GM23338 (cell line): ENCODE measurements around the gene FAM53B. TPM values are rescaled to one million over a fixed set of nuclear protein-coding genes. Genes with fewer than 3 reads are reported as not detected.

Experiments used
- ATAC-seq: fragments of 200-7000 bp; cut with Tn5 transposase; 3 replicates; pipeline ENCODE4 v1.9.1; 2020
- DNase-seq: peaks from one replicate; pipeline ENCODE4 v3.0.0-alpha.2; 2015; ENCODE audit warnings: low spot score
- H2AFZ ChIP-seq: fragments of 200-600 bp; sonication (generic); 2 replicates; pipeline ENCODE4 v1.8.0; 2016; ENCODE audit warnings: antibody characterized with exemption, mild to moderate bottlenecking, moderate library complexity
- H3F3A ChIP-seq: fragments of 200-600 bp; sonication (generic); replicated peaks from 2 replicates; pipeline ENCODE4 v1.8.0; 2017; ENCODE audit warnings: antibody characterized with exemption, mixed run types, low read depth
- H3K27ac ChIP-seq: fragments of 200-600 bp; sonication (generic); 2 replicates; pipeline ENCODE4 v1.6.1; 2016; ENCODE audit warnings: low read depth
- H3K27me3 ChIP-seq: fragments of 200-600 bp; sonication (generic); 2 replicates; pipeline ENCODE4 v1.8.0; 2016; ENCODE audit warnings: mild to moderate bottlenecking, mixed run types, moderate library complexity; ENCODE audit not compliant: insufficient read depth
- H3K36me3 ChIP-seq: fragments of 200-600 bp; sonication (generic); 2 replicates; pipeline ENCODE4 v1.8.0; 2016; ENCODE audit warnings: mild to moderate bottlenecking; ENCODE audit not compliant: insufficient read depth
- H3K4me1 ChIP-seq: fragments of 200-600 bp; sonication (generic); 2 replicates; pipeline ENCODE4 v1.8.0; 2016; ENCODE audit warnings: mild to moderate bottlenecking, moderate library complexity; ENCODE audit not compliant: insufficient read depth
- H3K4me2 ChIP-seq: fragments of 200-600 bp; sonication (generic); 2 replicates; pipeline ENCODE4 v1.7.1; 2017; ENCODE audit warnings: mixed run types
- H3K4me3 ChIP-seq: fragments of 200-600 bp; sonication (generic); 2 replicates; pipeline ENCODE4 v1.6.1; 2016; ENCODE audit warnings: mixed run types
- H3K79me2 ChIP-seq: fragments of 200-600 bp; sonication (generic); replicated peaks from 2 replicates; pipeline ENCODE4 v1.8.0; 2017; ENCODE audit warnings: mild to moderate bottlenecking; ENCODE audit not compliant: insufficient read depth
- H3K9me2 ChIP-seq: fragments of 200-600 bp; sonication (generic); 2 replicates; pipeline ENCODE4 v1.8.0; 2017; ENCODE audit not compliant: insufficient read depth
- H4K20me1 ChIP-seq: fragments of 200-600 bp; sonication (generic); replicated peaks from 2 replicates; pipeline ENCODE4 v1.8.0; 2017; ENCODE audit warnings: mild to moderate bottlenecking; ENCODE audit not compliant: insufficient read depth
- H3K27ac Mint-ChIP-seq: 2 replicates; pipeline ENCODE4 v1.8.0; 2020; ENCODE audit warnings: inconsistent platforms, mild to moderate bottlenecking, moderate library complexity, mixed read lengths
- H3K27me3 Mint-ChIP-seq: 3 replicates; pipeline ENCODE4 v1.8.0; 2022; ENCODE audit warnings: low read depth, mild to moderate bottlenecking, moderate library complexity, mixed read lengths, inconsistent platforms; ENCODE audit not compliant: insufficient read depth, poor library complexity
- H3K36me3 Mint-ChIP-seq: 3 replicates; pipeline ENCODE4 v1.8.0; 2021; ENCODE audit warnings: low read depth, mild to moderate bottlenecking, inconsistent platforms, moderate library complexity, mixed read lengths
- H3K4me1 Mint-ChIP-seq: 3 replicates; pipeline ENCODE4 v1.8.0; 2020; ENCODE audit warnings: mild to moderate bottlenecking, inconsistent platforms, mixed read lengths
- H3K4me3 Mint-ChIP-seq: 3 replicates; pipeline ENCODE4 v1.8.0; 2021; ENCODE audit warnings: moderate library complexity, mild to moderate bottlenecking, inconsistent platforms, mixed read lengths
- H3K9me3 Mint-ChIP-seq: 3 replicates; pipeline ENCODE4 v1.8.0; 2020; ENCODE audit warnings: moderate library complexity, mild to moderate bottlenecking, inconsistent platforms, mixed read lengths
- EZH2phosphoT487 ChIP-seq: fragments of 200-600 bp; sonication (generic); IDR thresholded peaks from one replicate; pipeline ENCODE4 v1.8.1; 2018; ENCODE audit warnings: antibody characterized with exemption; ENCODE audit not compliant: unreplicated experiment
- NANOG ChIP-seq: IDR thresholded peaks from 2 replicates; pipeline ENCODE4 v1.6.1; 2016; ENCODE audit warnings: antibody characterized with exemption, borderline replicate concordance
- POLR2AphosphoS5 ChIP-seq: IDR thresholded peaks from 2 replicates; pipeline ENCODE4 v1.6.1; 2016; ENCODE audit warnings: antibody characterized with exemption, low read depth
- polyA plus RNA-seq: library from polyadenylated mRNA; unstranded; fragments of >200 nt; fragmentation: Nextera tagmentation; extraction: Ambion mirVana; gene quantifications from 2 replicates; pipeline ENCODE4 v1.2.1, GENCODE V29; 2016
- total RNA-seq: library from RNA; depleted of rRNA; stranded (reverse); fragments of >200 nt; shearing (Covaris generic); gene quantifications from 2 replicates; pipeline ENCODE4 v1.2.3, GENCODE V29; 2014
- TF ChIP-seq, protein P1 (sequence below): IDR thresholded peaks from 2 replicates; pipeline ENCODE4 v1.6.1; 2016; ENCODE audit warnings: antibody characterized with exemption
- TF ChIP-seq, protein P2 (sequence below), 2 experiments: fragments of 200-600 bp in 1 of 2; sonication (generic) in 1 of 2; conservative IDR thresholded peaks; 2 replicates each; pipeline versions ENCODE4 v1.5.1 to v1.6.1; 2016 to 2017; ENCODE audit warnings: antibody characterized with exemption in 2 of 2, low read depth in 2 of 2, mild to moderate bottlenecking in 2 of 2, moderate library complexity in 1 of 2
- TF ChIP-seq, protein P3 (sequence below): fragments of 250-450 bp; sonication (Bioruptor Pico); IDR thresholded peaks from 2 replicates; pipeline ENCODE4 v1.5.0; 2020; ENCODE audit warnings: mild to moderate bottlenecking, moderate library complexity

Gene FAM53B
- total and polyA plus RNA-seq, 2 experiments from 2014 or later, result 3.0 to 20.3 TPM

DNA sequence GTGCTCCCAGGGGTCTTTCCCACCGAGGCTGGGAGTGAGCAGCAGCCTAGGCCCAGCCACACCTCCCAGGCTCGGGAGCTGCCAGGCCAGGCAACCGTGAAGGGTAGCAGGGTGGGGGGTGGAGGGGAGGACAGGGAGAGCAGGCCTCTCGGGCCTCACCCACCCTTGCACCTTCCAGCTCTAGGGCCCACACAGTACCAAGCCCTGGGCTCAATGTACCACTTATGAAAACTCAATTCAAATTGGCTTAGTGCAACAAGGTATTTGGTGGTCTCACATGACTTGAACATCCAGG, 127.4 kb downstream of the FAM53B start:
- Mint-ChIP-seq H3K36me3 (no peaks in the 10 kb centered on the region), H3K4me1 (peaks cover 9% of the 10 kb centered on the region), H3K9me3 (no peaks in the 10 kb centered on the region), H3K27ac (0 out of 2 replicates have a peak overlapping the region, but pooled peaks have one; percentile 78), H3K4me3 (no peak overlapping the region), H3K27me3 (peaks cover 17% of the 10 kb centered on the region)
- Histone ChIP-seq H3K27me3 (no peaks in the 10 kb centered on the region), H3K4me3 (no peak overlapping the region), H3K4me1 (no peaks in the 10 kb centered on the region), H2AFZ (no peak overlapping the region), H3K79me2 (no peaks in the 10 kb centered on the region), H3K9me2 (no peaks in the 10 kb centered on the region), H3K27ac (no peak overlapping the region), H3K4me2 (no peak overlapping the region), H3K36me3 (no peaks in the 10 kb centered on the region), H4K20me1 (no peaks in the 10 kb centered on the region), H3F3A (no peaks in the 10 kb centered on the region)
- no peak for TF ChIP-seq NANOG
- TF ChIP-seq, protein P1, sequence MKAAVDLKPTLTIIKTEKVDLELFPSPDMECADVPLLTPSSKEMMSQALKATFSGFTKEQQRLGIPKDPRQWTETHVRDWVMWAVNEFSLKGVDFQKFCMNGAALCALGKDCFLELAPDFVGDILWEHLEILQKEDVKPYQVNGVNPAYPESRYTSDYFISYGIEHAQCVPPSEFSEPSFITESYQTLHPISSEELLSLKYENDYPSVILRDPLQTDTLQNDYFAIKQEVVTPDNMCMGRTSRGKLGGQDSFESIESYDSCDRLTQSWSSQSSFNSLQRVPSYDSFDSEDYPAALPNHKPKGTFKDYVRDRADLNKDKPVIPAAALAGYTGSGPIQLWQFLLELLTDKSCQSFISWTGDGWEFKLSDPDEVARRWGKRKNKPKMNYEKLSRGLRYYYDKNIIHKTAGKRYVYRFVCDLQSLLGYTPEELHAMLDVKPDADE, result no peak
- TF ChIP-seq, protein P2, sequence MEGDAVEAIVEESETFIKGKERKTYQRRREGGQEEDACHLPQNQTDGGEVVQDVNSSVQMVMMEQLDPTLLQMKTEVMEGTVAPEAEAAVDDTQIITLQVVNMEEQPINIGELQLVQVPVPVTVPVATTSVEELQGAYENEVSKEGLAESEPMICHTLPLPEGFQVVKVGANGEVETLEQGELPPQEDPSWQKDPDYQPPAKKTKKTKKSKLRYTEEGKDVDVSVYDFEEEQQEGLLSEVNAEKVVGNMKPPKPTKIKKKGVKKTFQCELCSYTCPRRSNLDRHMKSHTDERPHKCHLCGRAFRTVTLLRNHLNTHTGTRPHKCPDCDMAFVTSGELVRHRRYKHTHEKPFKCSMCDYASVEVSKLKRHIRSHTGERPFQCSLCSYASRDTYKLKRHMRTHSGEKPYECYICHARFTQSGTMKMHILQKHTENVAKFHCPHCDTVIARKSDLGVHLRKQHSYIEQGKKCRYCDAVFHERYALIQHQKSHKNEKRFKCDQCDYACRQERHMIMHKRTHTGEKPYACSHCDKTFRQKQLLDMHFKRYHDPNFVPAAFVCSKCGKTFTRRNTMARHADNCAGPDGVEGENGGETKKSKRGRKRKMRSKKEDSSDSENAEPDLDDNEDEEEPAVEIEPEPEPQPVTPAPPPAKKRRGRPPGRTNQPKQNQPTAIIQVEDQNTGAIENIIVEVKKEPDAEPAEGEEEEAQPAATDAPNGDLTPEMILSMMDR (conservative IDR thresholded peaks at IDR 0.05; ENCODE audit: low read depth in 2 of 2), result no peak
- no peak for TF ChIP-seq EZH2phosphoT487
- TF ChIP-seq, protein P3, sequence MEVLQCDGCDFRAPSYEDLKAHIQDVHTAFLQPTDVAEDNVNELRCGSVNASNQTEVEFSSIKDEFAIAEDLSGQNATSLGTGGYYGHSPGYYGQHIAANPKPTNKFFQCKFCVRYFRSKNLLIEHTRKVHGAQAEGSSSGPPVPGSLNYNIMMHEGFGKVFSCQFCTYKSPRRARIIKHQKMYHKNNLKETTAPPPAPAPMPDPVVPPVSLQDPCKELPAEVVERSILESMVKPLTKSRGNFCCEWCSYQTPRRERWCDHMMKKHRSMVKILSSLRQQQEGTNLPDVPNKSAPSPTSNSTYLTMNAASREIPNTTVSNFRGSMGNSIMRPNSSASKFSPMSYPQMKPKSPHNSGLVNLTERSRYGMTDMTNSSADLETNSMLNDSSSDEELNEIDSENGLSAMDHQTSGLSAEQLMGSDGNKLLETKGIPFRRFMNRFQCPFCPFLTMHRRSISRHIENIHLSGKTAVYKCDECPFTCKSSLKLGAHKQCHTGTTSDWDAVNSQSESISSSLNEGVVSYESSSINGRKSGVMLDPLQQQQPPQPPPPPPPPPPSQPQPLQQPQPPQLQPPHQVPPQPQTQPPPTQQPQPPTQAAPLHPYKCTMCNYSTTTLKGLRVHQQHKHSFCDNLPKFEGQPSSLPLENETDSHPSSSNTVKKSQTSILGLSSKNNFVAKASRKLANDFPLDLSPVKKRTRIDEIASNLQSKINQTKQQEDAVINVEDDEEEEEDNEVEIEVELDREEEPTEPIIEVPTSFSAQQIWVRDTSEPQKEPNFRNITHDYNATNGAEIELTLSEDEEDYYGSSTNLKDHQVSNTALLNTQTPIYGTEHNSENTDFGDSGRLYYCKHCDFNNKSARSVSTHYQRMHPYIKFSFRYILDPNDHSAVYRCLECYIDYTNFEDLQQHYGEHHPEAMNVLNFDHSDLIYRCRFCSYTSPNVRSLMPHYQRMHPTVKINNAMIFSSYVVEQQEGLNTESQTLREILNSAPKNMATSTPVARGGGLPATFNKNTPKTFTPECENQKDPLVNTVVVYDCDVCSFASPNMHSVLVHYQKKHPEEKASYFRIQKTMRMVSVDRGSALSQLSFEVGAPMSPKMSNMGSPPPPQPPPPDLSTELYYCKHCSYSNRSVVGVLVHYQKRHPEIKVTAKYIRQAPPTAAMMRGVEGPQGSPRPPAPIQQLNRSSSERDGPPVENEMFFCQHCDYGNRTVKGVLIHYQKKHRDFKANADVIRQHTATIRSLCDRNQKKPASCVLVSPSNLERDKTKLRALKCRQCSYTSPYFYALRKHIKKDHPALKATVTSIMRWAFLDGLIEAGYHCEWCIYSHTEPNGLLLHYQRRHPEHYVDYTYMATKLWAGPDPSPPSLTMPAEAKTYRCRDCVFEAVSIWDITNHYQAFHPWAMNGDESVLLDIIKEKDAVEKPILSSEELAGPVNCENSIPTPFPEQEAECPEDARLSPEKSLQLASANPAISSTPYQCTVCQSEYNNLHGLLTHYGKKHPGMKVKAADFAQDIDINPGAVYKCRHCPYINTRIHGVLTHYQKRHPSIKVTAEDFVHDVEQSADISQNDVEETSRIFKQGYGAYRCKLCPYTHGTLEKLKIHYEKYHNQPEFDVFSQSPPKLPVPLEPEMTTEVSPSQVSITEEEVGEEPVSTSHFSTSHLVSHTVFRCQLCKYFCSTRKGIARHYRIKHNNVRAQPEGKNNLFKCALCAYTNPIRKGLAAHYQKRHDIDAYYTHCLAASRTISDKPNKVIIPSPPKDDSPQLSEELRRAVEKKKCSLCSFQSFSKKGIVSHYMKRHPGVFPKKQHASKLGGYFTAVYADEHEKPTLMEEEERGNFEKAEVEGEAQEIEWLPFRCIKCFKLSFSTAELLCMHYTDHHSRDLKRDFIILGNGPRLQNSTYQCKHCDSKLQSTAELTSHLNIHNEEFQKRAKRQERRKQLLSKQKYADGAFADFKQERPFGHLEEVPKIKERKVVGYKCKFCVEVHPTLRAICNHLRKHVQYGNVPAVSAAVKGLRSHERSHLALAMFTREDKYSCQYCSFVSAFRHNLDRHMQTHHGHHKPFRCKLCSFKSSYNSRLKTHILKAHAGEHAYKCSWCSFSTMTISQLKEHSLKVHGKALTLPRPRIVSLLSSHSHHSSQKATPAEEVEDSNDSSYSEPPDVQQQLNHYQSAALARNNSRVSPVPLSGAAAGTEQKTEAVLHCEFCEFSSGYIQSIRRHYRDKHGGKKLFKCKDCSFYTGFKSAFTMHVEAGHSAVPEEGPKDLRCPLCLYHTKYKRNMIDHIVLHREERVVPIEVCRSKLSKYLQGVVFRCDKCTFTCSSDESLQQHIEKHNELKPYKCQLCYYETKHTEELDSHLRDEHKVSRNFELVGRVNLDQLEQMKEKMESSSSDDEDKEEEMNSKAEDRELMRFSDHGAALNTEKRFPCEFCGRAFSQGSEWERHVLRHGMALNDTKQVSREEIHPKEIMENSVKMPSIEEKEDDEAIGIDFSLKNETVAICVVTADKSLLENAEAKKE (CRISPR knock-in tag), result no peak
- no peak for TF ChIP-seq POLR2AphosphoS5
- ATAC-seq (no peak), DNase-seq (no peak)
